GM18858 (cell line): ENCODE data around the gene HDHD3.
"Not testable (repeated sequence)": the region's sequence is repeated elsewhere in the genome, so short reads cannot be mapped to it uniquely, and the experiment has no call there.

ENCODE experiments used
- ATAC-seq: cut with Tn5 transposase; IDR thresholded peaks from one replicate; pipeline ENCODE4 v1.9.1; 2021; ENCODE audit not compliant: unreplicated experiment

The HDHD3 gene

GRCh38 chr9:113376634-113377567 lies at the start of gene HDHD3:
Gene HDHD3 (minus strand): TSS chr9:113376986. CDS start chr9:113374354, 2,632 bp downstream.
- peak; percentile 72 for ATAC-seq

GRCh38 chr9:113425072-113425471 lies 48.3 kb upstream of the HDHD3 start:
- no peak for ATAC-seq

- no peak for ATAC-seq
Observed at GRCh38 chr9:113421726-113422125, 44.9 kb upstream of the HDHD3 start.

GRCh38 chr9:113417370-113417769 lies 40.6 kb upstream of the HDHD3 start:
- ATAC-seq: no peak

- peak; percentile 93 for ATAC-seq
Observed at GRCh38 chr9:113416149-113416721, 39.4 kb upstream of the HDHD3 start.

GRCh38 chr9:113410207-113410864 lies 33.5 kb upstream of the HDHD3 start, which contains the start of the genes C9orf43 and POLE3:
Gene C9orf43 (plus strand): TSS chr9:113410747. CDS start chr9:113413494, 2,747 bp downstream.
Gene POLE3 (minus strand): TSS chr9:113410675. CDS start chr9:113410293, 382 bp downstream.
- peak; percentile 69 for ATAC-seq

- no peak for ATAC-seq
Observed at GRCh38 chr9:113409883-113410206, 33.1 kb upstream of the HDHD3 start.

GRCh38 chr9:113409481-113409880 lies 32.7 kb upstream of the HDHD3 start:
- no peak for ATAC-seq

- ATAC-seq: peak; percentile 33
Observed at GRCh38 chr9:113406873-113407511, 30.2 kb upstream of the HDHD3 start.

GRCh38 chr9:113406353-113406752 lies 29.6 kb upstream of the HDHD3 start:
- ATAC-seq: not testable (repeated sequence)

GRCh38 chr9:113403646-113404045 lies 26.9 kb upstream of the HDHD3 start:
- no peak for ATAC-seq

GRCh38 chr9:113401027-113401792 lies 24.4 kb upstream of the HDHD3 start, which contains the start of gene ALAD:
Gene ALAD (minus strand): TSS chr9:113401284. CDS start chr9:113393559, 7,725 bp downstream.
- peak; percentile 95 for ATAC-seq

GRCh38 chr9:113399646-113400200 lies 22.9 kb upstream of the HDHD3 start:
- ATAC-seq: no peak

GRCh38 chr9:113398796-113399195 lies 22.0 kb upstream of the HDHD3 start:
- no peak for ATAC-seq

GRCh38 chr9:113397203-113397631 lies 20.4 kb upstream of the HDHD3 start:
- no peak for ATAC-seq

- ATAC-seq: no peak
Observed at GRCh38 chr9:113395000-113395861, 18.4 kb upstream of the HDHD3 start.

GRCh38 chr9:113393281-113393680 lies 16.5 kb upstream of the HDHD3 start:
- ATAC-seq: no peak

- no peak for ATAC-seq
Observed at GRCh38 chr9:113391917-113392316, 15.1 kb upstream of the HDHD3 start.
